ENCODE results near the gene NR1H4. TPM values are rescaled to one million over a fixed set of nuclear protein-coding genes. Genes with fewer than 3 reads are reported as not detected.

NR1H4 gene
- total and polyA plus RNA-seq, 2 experiments from 2014 or later, result not detected

GRCh38 chr12:100485983-100486382, 12.3 kb downstream of the NR1H4 start:
- ATAC-seq, result no peak
- no peaks in the 10 kb centered on the region for H3K79me2 ChIP-seq (replicated peaks; ENCODE audit: insufficient read depth)

More at GRCh38 chr12:100485983-100486382, 12.3 kb downstream of the NR1H4 start:
- Mint-ChIP-seq H3K4me1 (peaks cover 5% of the 10 kb centered on the region; the same call in 1 of the 3 replicates), H3K36me3 (ENCODE audit: low read depth) (no peaks in the 10 kb centered on the region), H3K27ac (no peak overlapping the region), H3K27me3 (ENCODE audit: insufficient read depth, low read depth, poor library complexity) (no peaks in the 10 kb centered on the region), H3K9me3 (no peaks in the 10 kb centered on the region), H3K4me3 (no peak overlapping the region)
- H4K20me1 ChIP-seq (replicated peaks; ENCODE audit: insufficient read depth), result no peaks in the 10 kb centered on the region
- no peak for TF ChIP-seq NANOG (IDR thresholded peaks at IDR 0.05; ENCODE audit: borderline replicate concordance)
- TF ChIP-seq, protein P1, sequence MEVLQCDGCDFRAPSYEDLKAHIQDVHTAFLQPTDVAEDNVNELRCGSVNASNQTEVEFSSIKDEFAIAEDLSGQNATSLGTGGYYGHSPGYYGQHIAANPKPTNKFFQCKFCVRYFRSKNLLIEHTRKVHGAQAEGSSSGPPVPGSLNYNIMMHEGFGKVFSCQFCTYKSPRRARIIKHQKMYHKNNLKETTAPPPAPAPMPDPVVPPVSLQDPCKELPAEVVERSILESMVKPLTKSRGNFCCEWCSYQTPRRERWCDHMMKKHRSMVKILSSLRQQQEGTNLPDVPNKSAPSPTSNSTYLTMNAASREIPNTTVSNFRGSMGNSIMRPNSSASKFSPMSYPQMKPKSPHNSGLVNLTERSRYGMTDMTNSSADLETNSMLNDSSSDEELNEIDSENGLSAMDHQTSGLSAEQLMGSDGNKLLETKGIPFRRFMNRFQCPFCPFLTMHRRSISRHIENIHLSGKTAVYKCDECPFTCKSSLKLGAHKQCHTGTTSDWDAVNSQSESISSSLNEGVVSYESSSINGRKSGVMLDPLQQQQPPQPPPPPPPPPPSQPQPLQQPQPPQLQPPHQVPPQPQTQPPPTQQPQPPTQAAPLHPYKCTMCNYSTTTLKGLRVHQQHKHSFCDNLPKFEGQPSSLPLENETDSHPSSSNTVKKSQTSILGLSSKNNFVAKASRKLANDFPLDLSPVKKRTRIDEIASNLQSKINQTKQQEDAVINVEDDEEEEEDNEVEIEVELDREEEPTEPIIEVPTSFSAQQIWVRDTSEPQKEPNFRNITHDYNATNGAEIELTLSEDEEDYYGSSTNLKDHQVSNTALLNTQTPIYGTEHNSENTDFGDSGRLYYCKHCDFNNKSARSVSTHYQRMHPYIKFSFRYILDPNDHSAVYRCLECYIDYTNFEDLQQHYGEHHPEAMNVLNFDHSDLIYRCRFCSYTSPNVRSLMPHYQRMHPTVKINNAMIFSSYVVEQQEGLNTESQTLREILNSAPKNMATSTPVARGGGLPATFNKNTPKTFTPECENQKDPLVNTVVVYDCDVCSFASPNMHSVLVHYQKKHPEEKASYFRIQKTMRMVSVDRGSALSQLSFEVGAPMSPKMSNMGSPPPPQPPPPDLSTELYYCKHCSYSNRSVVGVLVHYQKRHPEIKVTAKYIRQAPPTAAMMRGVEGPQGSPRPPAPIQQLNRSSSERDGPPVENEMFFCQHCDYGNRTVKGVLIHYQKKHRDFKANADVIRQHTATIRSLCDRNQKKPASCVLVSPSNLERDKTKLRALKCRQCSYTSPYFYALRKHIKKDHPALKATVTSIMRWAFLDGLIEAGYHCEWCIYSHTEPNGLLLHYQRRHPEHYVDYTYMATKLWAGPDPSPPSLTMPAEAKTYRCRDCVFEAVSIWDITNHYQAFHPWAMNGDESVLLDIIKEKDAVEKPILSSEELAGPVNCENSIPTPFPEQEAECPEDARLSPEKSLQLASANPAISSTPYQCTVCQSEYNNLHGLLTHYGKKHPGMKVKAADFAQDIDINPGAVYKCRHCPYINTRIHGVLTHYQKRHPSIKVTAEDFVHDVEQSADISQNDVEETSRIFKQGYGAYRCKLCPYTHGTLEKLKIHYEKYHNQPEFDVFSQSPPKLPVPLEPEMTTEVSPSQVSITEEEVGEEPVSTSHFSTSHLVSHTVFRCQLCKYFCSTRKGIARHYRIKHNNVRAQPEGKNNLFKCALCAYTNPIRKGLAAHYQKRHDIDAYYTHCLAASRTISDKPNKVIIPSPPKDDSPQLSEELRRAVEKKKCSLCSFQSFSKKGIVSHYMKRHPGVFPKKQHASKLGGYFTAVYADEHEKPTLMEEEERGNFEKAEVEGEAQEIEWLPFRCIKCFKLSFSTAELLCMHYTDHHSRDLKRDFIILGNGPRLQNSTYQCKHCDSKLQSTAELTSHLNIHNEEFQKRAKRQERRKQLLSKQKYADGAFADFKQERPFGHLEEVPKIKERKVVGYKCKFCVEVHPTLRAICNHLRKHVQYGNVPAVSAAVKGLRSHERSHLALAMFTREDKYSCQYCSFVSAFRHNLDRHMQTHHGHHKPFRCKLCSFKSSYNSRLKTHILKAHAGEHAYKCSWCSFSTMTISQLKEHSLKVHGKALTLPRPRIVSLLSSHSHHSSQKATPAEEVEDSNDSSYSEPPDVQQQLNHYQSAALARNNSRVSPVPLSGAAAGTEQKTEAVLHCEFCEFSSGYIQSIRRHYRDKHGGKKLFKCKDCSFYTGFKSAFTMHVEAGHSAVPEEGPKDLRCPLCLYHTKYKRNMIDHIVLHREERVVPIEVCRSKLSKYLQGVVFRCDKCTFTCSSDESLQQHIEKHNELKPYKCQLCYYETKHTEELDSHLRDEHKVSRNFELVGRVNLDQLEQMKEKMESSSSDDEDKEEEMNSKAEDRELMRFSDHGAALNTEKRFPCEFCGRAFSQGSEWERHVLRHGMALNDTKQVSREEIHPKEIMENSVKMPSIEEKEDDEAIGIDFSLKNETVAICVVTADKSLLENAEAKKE (CRISPR knock-in tag; IDR thresholded peaks at IDR 0.05), result no peak
- no peak for TF ChIP-seq ZNF331 (CRISPR knock-in tag; IDR thresholded peaks at IDR 0.05; ENCODE audit: low read depth)
- no peaks in the 10 kb centered on the region for H3K4me1 ChIP-seq (ENCODE audit: insufficient read depth)
- H3K27me3 ChIP-seq (ENCODE audit: insufficient read depth), result no peaks in the 10 kb centered on the region
- H3K36me3 ChIP-seq (ENCODE audit: insufficient read depth), result no peaks in the 10 kb centered on the region
- H3F3A ChIP-seq (replicated peaks; ENCODE audit: low read depth), result no peaks in the 10 kb centered on the region
- no peak overlapping the region for H3K4me3 ChIP-seq
- H3K9me2 ChIP-seq (ENCODE audit: insufficient read depth), result peaks cover 3% of the 10 kb centered on the region; the same call in 1 of the 2 replicates
- H2AFZ ChIP-seq, result no peak overlapping the region
- DNase-seq (ENCODE audit: low spot score), result no peak
- H3K27ac ChIP-seq (ENCODE audit: low read depth), result no peak overlapping the region
- no peak overlapping the region for H3K4me2 ChIP-seq
